C4-2B (cell line): Measurements from ENCODE around the gene MYCBPAP.

Source experiments
- ZFX ChIP-seq: fragments of 450-650 bp; IDR thresholded peaks from 2 replicates; pipeline ENCODE4 v1.6.1; 2017
- TF ChIP-seq, protein P1 (sequence below): fragments of 450-650 bp; conservative IDR thresholded peaks from 2 replicates; pipeline ENCODE4 v1.5.1; 2017; ENCODE audit warnings: mild to moderate bottlenecking

DNA sequence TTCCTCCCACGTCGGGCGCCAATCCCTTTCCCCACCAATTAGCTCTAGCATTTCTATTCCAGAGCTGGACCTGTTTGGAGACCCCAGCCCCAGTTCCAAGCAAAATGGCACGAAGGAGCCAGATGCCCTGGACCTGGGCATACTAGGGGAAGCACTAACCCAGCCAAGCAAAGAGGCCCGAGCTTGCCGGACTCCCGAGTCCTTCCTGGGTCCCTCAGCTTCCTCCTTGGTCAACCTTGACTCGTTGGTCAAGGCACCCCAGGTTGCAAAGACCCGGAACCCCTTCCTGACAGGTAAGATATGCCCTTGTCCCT, 33.1 kb downstream of the MYCBPAP start:
- TF ChIP-seq, protein P1, sequence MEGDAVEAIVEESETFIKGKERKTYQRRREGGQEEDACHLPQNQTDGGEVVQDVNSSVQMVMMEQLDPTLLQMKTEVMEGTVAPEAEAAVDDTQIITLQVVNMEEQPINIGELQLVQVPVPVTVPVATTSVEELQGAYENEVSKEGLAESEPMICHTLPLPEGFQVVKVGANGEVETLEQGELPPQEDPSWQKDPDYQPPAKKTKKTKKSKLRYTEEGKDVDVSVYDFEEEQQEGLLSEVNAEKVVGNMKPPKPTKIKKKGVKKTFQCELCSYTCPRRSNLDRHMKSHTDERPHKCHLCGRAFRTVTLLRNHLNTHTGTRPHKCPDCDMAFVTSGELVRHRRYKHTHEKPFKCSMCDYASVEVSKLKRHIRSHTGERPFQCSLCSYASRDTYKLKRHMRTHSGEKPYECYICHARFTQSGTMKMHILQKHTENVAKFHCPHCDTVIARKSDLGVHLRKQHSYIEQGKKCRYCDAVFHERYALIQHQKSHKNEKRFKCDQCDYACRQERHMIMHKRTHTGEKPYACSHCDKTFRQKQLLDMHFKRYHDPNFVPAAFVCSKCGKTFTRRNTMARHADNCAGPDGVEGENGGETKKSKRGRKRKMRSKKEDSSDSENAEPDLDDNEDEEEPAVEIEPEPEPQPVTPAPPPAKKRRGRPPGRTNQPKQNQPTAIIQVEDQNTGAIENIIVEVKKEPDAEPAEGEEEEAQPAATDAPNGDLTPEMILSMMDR = no peak
- no peak for TF ChIP-seq ZFX
